Amygdala (tissue), 56 donors: Measurements from ENCODE around the gene NCKAP1.
A peak's percentile ranks its signal among the peaks of the same experiment; 100 is the strongest.
"Not testable (repeated sequence)": the region's sequence is repeated elsewhere in the genome, so short reads cannot be mapped to it uniquely, and the experiment has no call there.

Source experiments
- DNase-seq, 56 donors: peaks; one replicate each; lab custom pipeline; 2025; lab: John Stamatoyannopoulos, UW

Gene NCKAP1

GRCh38 chr2:183037553-183038340, 510 bp downstream of the NCKAP1 start:
- peak in 41 of 56 donors; percentile 6 to 74 (median 47) for DNase-seq

- DNase-seq, result no peak
Observed at GRCh38 chr2:183037074-183037552, 1.1 kb downstream of the NCKAP1 start.

- no peak for DNase-seq
Observed at GRCh38 chr2:183035954-183036669, 2.1 kb downstream of the NCKAP1 start.

DNA sequence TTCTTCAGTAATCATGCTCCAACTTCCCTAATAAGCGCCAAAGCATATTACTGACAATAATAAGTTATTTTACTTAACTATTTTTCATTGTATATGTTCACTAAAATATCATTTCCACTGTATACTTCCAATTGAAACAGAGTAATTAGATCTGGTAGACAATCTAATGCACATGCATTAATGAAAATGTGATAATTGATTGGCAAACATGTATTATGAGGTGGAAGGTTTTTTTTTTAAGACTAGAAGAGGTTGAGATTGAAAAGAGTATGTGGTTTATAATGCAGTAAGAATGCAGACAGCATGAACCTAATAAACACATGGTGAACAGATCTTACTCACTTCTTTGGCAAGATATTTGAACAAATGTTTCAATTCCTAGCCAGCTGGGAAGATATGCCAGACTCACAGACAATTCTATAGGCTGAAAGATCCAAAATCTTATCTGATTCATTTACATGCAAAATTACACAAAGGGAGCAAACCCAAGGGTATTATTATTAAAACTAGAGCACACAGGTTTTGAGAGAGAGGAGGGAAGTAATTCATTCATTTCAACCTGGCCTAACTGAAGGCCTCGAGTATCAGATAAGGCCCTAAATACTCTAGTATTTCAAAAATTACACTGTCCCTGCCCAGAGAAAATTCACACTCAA, 2.8 kb downstream of the NCKAP1 start:
- no peak for DNase-seq

DNA sequence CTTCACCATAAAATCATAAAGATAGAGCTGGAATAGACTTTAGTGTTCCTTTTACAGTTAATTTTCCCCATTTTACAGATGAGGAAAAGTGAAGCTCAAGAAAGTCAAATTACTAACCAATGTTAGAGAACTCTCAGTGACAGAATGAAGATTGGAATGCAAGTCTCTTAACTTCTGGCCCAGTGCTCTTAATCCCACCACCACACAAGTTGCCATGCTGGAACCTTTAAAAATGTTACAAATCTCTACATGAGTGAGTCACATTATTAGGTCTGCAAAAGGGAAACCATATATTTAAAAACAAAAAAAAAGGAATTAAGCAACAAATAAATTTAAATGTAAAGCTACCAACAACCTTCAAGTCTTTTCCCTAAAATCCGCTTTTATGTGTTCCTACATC, 3.5 kb downstream of the NCKAP1 start:
- DNase-seq, result no peak

DNA sequence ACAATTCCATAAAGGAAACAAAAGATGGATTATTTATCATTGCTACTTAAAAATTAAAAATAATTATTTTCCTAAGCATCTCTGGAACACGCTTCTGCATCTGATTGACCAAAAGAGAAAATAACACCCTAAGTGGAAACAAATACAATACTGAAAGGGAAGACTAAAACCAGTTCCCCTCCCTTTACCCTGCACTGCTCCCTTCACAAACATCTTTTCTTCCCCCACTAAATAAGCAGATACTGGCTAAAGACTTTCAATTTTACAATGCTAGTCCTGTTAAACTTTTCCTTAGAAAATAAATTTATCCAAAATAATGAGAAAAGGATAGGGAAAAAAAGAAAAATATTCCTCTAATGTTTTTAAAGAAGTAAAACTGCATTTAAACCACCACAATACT, 4.3 kb downstream of the NCKAP1 start:
- no peak for DNase-seq

DNA sequence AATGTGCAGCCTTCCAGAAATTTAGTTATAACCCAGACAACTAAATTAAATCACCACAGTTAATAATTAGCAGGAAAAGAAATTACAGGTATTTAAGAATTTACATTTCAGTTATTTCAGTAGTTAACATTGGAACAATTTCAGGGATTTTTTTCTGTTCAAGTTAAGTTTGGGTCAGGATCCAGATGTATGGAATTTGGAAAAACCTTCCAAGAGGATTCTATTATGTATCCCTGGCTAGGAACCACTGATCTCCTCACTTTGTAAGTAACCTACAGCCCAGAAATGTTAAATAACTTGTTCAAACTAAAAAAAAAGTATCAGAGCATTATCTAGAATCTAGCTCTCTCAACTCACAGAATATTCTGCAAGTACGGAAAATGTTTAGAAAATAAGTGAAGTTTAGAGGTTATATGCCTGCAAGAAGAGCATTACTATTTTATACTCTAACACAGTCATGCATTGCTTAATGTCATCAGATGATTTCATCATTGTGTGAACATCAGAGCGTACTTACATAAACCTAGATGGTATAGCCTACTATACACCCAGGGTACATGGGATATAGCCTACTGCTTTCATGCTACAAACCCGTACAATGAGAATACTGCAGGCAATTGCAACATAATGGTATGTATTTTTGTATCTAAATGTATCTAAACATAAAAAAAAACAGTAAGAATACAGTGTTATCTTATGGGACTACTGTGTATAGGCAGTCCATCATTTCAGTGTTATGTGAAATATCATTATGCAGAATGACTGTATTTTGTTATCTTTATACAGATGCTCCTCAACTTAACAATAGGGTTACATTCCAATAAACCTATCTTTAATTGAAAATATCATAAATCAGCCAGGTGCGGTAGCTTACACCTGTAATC, 6.1 kb downstream of the NCKAP1 start:
- DNase-seq, result no peak

GRCh38 chr2:183029219-183029618, 9.0 kb downstream of the NCKAP1 start:
- DNase-seq, result no peak

DNA sequence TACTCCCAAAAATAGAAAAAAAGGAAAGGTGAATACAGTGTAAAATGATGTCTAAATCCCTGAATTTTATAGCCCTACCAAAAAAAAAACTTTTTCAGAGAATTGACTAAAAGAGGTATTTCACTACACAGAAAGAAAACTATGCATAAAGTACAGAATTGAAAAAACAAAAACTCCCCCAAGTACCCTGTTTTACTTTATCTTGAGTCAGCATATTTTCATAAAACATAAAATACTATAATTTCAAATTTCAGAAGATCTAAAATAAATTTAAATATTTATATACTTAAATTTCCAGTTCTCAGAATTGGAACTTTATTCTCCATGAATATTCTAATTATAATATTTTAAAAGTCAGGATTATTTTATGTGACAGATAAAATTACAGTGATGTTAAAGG, 10.1 kb downstream of the NCKAP1 start:
- DNase-seq, result no peak

DNA sequence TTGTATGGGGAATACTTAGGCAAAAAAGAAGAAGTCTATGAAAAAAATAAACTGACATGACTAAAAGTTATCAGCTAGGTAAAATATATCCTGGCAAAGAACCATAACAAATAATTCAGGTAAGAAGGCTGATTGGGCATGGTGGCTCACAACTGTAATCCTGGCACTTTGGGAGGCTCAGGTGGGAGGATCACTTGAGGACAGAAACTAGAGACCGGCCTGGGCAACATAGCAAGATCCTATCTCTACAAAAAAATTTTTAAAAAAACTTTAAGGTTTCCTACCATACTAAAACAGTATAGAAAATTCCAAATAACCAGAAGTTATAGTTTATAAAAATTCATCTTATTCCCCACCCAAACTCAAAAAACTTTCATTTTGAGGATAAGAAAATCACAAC, 10.8 kb downstream of the NCKAP1 start:
- no peak for DNase-seq

DNA sequence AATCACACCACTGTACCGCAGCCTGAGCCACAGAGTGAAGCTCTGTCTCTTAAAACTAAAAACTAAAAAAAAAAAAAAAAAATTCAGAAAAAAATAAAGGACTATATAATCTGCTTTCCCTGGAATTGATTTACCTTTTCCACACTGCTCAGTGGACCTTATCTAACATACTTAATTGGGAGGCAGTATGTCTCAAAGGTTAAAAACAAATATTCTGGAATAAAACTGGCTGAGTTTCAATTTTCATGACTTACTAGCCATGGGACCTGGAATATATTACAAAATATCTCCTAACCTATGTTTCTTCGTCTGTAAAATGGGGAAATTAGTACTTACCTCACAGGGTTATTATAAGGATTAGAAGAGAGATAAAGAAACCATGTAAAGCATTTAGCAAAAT, 11.8 kb downstream of the NCKAP1 start:
- DNase-seq, result no peak

DNA sequence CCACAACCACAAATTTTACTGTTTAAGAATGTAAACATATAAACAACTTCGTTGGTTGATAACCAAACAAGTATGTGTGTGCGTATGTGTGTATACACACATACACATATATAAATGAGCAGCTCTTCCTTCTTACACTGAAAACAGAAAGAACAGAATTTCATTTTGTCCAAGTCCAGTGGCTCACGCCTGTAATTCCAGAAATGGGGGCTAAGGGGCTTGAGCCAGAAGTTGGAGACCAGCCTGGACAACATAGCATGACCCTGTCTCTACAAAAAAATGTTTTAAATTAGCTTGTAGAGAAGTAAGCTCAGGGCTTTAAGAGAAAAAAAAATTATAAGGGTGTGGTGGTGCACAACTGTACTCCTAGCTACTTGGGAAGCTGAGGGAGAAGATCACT, 12.3 kb downstream of the NCKAP1 start:
- DNase-seq, result no peak

- no peak for DNase-seq
Observed at GRCh38 chr2:183024339-183025095, 13.7 kb downstream of the NCKAP1 start.

DNA sequence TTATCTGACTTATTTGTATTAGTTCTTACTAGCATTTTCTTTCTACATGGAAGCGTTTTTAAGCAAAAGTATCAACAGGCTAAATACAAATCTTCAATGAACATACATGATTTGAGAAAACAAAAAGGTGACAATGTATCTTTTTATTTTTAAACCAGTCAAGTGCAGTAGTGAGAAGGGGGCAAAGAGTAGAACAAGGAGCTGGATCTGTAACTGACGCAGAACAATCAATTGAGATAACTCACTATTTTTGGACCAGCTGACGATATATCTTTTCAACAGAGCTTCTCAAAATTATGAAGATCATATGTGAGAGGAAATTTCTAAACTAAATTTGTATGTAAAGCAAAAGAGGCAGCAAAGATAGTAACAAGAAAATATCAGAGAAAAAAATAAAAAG, 15.5 kb downstream of the NCKAP1 start:
- no peak for DNase-seq

GRCh38 chr2:183021613-183022012, 16.6 kb downstream of the NCKAP1 start:
- no peak for DNase-seq

DNA sequence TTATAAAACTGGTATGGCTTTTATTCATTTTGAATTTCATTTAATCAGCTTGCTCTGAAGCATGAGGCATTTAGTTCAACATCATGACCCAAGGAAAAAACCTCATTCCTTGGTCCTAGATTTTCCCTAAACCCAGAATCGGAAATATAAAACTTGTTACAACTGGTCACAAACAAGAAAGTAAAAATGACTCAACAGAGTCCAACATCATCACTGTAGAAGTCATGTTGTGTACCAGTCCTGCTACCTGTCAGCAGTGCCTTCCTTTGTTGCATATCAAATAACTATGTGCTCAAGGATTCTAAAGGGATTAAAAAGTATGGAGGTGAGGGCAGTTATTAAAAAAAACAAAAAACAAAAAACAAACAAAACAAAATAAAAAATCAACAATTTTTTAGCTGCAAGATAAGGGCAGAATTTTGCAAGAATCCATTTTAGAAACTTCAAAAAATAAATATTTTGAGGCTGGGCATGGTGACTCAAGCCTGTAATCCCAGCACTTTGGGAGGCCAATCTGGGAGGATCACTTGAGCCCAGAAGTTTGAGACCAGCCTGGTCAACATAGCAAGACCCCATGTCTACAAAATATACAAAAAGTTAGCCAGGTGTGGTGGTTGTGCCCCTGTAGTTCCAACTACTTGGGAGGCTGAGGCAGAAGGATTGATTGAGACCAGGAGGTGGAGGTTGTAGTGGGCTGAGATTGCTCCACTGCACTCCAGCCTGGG, 18.4 kb downstream of the NCKAP1 start:
- no peak for DNase-seq

DNA sequence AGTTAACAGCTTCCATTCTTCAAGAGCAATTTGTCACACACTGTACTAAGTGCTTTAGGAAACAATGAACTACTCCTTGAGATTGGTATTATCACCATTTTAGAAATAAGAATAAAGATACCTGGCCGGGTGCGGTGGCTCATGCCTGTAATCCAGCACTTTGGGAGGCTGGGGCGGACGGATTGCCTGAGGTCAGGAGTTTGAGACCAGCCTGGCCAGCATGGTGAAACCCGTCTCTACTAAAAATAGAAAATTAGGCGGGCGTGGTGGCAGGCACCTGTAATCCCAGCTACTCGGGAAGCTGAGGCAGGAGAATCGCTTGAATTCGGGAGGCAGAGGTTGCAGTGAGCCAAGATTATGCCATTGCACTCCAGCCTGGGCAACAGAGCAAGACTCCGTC, 20.4 kb downstream of the NCKAP1 start:
- DNase-seq, result not testable (repeated sequence)

DNA sequence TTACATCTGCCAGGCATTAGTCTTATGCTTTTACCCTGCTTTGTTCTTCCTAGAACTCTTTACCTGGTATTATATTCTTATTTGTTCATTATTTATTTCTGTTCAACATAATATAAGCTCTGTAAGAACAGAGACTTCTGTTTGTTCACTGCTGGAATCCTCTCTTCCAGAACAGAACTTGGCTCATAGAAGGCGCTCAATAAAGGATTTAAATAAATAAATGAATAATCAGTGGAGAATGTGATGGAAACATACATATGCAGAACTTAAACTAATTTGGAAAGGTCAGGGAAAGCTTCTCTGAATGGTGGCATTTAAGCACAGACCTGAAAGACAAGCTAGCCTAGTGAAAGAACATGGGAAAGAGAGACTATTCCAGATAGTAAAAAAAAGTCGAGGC, 24.3 kb downstream of the NCKAP1 start:
- no peak for DNase-seq

- no peak for DNase-seq
Observed at GRCh38 chr2:183011743-183012142, 26.5 kb downstream of the NCKAP1 start.
